GM10266 (cell line): ENCODE data around the gene ADSS2.
"Not testable (repeated sequence)": the region's sequence is repeated elsewhere in the genome, so short reads cannot be mapped to it uniquely, and the experiment has no call there.

ENCODE experiments used
- DNase-seq: peaks from one replicate; pipeline ENCODE4 v3.0.0; 2012; ENCODE audit errors: extremely low spot score
- TF ChIP-seq, protein P1 (sequence below): IDR thresholded peaks from 2 replicates; pipeline ENCODE4 v1.5.1; 2012; ENCODE audit warnings: mild to moderate bottlenecking, low read depth; ENCODE audit not compliant: control insufficient read depth, insufficient read depth; ENCODE audit errors: missing control alignments

ADSS2 gene

GRCh38 chr1:244387415-244387814 lies 64.3 kb downstream of the ADSS2 start:
- DNase-seq, result no peak
- TF ChIP-seq, protein P1, sequence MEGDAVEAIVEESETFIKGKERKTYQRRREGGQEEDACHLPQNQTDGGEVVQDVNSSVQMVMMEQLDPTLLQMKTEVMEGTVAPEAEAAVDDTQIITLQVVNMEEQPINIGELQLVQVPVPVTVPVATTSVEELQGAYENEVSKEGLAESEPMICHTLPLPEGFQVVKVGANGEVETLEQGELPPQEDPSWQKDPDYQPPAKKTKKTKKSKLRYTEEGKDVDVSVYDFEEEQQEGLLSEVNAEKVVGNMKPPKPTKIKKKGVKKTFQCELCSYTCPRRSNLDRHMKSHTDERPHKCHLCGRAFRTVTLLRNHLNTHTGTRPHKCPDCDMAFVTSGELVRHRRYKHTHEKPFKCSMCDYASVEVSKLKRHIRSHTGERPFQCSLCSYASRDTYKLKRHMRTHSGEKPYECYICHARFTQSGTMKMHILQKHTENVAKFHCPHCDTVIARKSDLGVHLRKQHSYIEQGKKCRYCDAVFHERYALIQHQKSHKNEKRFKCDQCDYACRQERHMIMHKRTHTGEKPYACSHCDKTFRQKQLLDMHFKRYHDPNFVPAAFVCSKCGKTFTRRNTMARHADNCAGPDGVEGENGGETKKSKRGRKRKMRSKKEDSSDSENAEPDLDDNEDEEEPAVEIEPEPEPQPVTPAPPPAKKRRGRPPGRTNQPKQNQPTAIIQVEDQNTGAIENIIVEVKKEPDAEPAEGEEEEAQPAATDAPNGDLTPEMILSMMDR, result no peak

- no peak for DNase-seq
- TF ChIP-seq, protein P1, result no peak
These were observed 65.1 kb downstream of the ADSS2 start for GRCh38 chr1:244386595-244386994.

DNA sequence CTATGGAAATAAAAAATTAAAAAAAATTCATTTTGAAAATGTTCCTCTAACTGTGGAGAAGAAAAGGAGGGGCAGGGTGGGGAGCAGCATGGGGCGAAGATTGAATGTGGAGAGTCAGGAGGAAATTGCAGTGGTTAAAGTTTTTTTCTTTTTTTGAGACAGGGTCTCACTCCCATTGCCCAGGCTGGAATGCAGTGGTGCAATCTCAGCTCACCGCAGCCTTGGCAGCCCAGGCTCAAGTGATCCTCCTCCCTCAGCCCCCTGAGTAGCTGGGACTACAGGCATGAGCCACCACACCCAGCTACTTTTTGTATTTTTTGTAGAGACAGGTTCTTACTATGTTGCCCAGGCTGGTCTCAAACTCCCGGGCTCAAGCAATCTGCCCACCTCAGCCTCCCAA lies 67.6 kb downstream of the ADSS2 start:
- TF ChIP-seq, protein P1, result no peak
- DNase-seq, result no peak

DNA sequence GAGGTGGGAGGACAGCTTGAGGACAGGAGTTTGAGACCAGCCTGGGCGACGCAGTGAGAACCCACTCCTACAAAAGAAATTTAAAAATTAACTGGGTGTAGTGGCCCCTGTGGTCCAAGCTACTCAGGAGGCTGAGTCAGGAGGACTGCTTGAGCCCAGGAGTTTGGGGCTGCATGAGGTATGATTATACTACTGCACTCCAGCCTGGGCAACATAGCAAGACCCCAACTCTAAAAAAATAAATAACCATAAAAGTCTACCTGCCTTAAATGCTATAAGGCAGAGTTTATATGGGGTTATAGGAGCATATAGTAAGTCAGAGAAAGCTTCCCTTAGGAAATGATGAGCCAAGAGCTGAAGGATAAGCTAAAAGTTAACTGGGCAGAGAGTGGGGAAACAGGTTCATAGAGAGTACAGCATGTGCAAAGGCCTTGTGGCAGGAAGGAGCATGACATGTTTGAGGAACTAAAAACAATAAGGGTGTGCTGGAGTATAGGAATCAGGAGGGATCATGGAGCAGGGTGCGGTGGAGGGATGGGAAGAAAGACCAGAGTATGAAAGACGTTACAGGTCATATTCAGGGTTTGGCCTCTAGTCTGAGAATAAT lies 68.3 kb downstream of the ADSS2 start:
- no peak for DNase-seq
- TF ChIP-seq, protein P1, result no peak

GRCh38 chr1:244381878-244382565 lies 69.7 kb downstream of the ADSS2 start:
- TF ChIP-seq, protein P1, result no peak
- no peak for DNase-seq

DNA sequence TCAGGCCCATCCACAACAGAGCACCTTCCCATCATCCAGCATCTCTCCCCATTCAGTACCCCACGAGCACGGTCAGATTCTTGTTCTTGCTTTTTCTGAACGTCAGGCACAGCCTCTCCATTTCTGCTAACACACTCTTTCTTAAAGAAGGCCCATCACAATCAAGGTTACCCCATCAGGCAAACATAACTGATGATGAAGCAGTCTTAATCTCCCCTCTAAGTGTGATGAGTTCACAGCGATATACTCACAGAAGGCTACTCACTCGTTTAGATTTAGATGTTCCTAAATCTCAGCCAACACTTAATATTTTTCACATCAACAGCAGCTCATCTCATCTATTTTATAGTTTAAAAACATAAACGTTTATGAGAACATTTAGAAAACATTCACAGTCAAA lies 75.6 kb downstream of the ADSS2 start:
- TF ChIP-seq, protein P1, result no peak
- DNase-seq, result no peak

- no peak for DNase-seq
These were observed 76.7 kb downstream of the ADSS2 start for GRCh38 chr1:244375051-244375450.

GRCh38 chr1:244374484-244374883 lies 77.2 kb downstream of the ADSS2 start:
- not testable (repeated sequence) for DNase-seq

More at GRCh38 chr1:244375051-244375450, 76.7 kb downstream of the ADSS2 start:
- TF ChIP-seq, protein P1, result no peak
